Right lobe of liver (tissue), 4 donors: ENCODE data around the gene POFUT2.

Experiments
- CTCF ChIP-seq, 4 donors: fragments of 200-600 bp in 3 of 4; fragments of 450-650 bp in 1 of 4; IDR thresholded peaks; one replicate each; pipeline versions ENCODE4 v1.5.1 to v1.8.0; 2016 to 2022; ENCODE audit warnings: antibody characterized with exemption in 4 of 4, mild to moderate bottlenecking in 2 of 4
- POLR2A ChIP-seq: fragments of 450-650 bp; IDR thresholded peaks from one replicate; pipeline ENCODE4 v1.6.1; 2017; ENCODE audit warnings: antibody characterized with exemption, mild to moderate bottlenecking
- donor health status: DM: no; HTN: no; CAD: no.
- donor health status: DM: no; HTN: no; CAD: no.
- donor health status: DM: no; HTN: yes; CAD: no.

- TF ChIP-seq CTCF (IDR thresholded peaks at IDR 0.05) (no peak), POLR2A (no peak)
Observed at GRCh38 chr21:45257673-45258341, 29.9 kb downstream of the POFUT2 start.
